Endometrial microvascular endothelial cells (primary cell): ENCODE measurements around the gene LHX3. TPM values are rescaled to one million over a fixed set of nuclear protein-coding genes. Genes with fewer than 3 reads are reported as not detected.
"Not testable (repeated sequence)": the region's sequence is repeated elsewhere in the genome, so short reads cannot be mapped to it uniquely, and the experiment has no call there.

ENCODE experiments used
- in situ Hi-C: cut with HindIII; loops from 2 replicates; pipeline ENCODE4 v1.10.0; 2017; ENCODE audit warnings: low sequenced_read_pairs, low pct_unique_long_range_greater_than_20kb; ENCODE audit errors: inconsistent ontology term
- total RNA-seq: library from RNA; depleted of rRNA; stranded (reverse); fragments of >200 nt; gene quantifications from one replicate; pipeline ENCODE4 v1.2.3, GENCODE V29; 2015; ENCODE audit errors: inconsistent ontology term

Gene LHX3
- total RNA-seq, 1 donor from 2014 or later, result not detected

DNA sequence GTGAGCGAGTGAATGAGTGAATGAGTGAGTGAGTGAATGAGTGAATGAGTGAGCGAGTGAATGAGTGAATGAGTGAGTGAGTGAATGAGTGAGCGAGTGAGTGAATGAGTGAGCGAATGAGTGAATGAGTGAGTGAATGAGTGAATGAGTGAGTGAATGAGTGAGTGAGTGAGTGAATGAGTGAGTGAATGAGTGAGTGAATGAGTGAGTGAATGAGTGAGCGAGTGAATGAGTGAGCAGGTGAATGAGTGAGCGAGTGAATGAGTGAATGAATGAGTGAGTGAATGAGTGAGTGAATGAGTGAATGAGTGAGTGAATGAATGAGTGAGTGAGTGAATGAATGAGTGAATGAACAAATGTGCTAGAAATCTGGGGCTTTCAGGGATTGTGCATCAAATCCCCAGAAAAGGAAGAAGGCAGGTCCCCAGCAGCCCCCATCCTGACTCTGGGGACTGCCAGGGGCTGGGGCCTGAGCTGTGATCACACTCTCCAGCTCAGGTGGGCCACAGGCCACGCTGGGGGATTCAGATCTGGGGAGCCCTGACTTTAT, 54.2 kb downstream of the LHX3 start:
- in situ Hi-C loops, result not testable (repeated sequence)

GRCh38 chr9:136149853-136150252, 55.1 kb downstream of the LHX3 start:
- in situ Hi-C loops, result no loop called here

DNA sequence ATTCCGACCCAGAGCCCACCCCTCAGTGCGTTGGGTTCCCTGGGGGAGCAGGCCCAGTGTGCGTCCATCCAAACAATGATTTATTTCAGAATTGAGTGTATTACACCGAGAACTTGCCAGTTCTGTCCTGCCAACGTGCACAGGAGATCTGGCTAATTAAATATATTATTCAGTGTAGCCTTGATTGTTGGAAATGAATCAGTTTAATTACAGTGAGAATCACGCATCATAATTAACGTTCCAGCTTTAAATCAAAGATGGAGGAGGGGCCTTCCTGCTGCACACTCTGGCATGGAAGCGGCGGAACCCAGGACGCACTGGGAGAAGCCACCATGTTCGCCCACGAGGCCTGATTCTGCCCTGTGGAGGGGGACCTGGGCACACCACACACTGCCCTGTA, 55.6 kb downstream of the LHX3 start:
- in situ Hi-C loops, result no loop called here

- in situ Hi-C loops, result no loop called here
These were observed 56.2 kb downstream of the LHX3 start for GRCh38 chr9:136148766-136149165.

GRCh38 chr9:136147890-136148714, 56.8 kb downstream of the LHX3 start:
- in situ Hi-C loops, result no loop called here

- in situ Hi-C loops, result no loop called here
These were observed 57.7 kb downstream of the LHX3 start for GRCh38 chr9:136147038-136147889.

Other genes starting within 250 kb of the LHX3 start
- 46.9 TPM for gene UBAC1, start 243.8 kb downstream of the LHX3 start, total RNA-seq
- 21.9 TPM for gene NACC2, start 109.8 kb downstream of the LHX3 start, total RNA-seq
- gene TMEM250, start 86.3 kb downstream of the LHX3 start, total RNA-seq, result 49.3 TPM
- 21.7 TPM for gene QSOX2, start 40.7 kb upstream of the LHX3 start, total RNA-seq
- not detected for gene CCDC187, start 99.0 kb upstream of the LHX3 start, total RNA-seq
- 20.2 TPM for gene GPSM1, start 122.4 kb upstream of the LHX3 start, total RNA-seq
- gene DNLZ, start 158.6 kb upstream of the LHX3 start, total RNA-seq, result 40.5 TPM
- 0.56 TPM for gene CARD9, start 168.5 kb upstream of the LHX3 start, total RNA-seq
- 6.8 TPM for gene SNAPC4, start 195.0 kb upstream of the LHX3 start, total RNA-seq
- 55.2 TPM for gene ENTR1, start 205.5 kb upstream of the LHX3 start, total RNA-seq
- gene PMPCA, start 205.5 kb upstream of the LHX3 start, total RNA-seq, result 57.7 TPM
- 12.0 TPM for gene INPP5E, start 234.7 kb upstream of the LHX3 start, total RNA-seq